Measurements from ENCODE around the gene E2F3.

The E2F3 gene

GRCh38 chr6:20479526-20479925 is 77.8 kb downstream of the E2F3 start:
- TF ChIP-seq ZNF791 (tag by site-specific recombination; IDR thresholded peaks at IDR 0.05) (no peak), KLF9 (tag by site-specific recombination; IDR thresholded peaks at IDR 0.05; ENCODE audit: low read depth) (no peak), ZNF184 (tag by site-specific recombination; IDR thresholded peaks at IDR 0.05) (no peak), ZBTB20 (tag by site-specific recombination; IDR thresholded peaks at IDR 0.05) (no peak), ZNF10 (tag by site-specific recombination; IDR thresholded peaks at IDR 0.05) (no peak), ZNF416 (tag by site-specific recombination; IDR thresholded peaks at IDR 0.05) (no peak), ZNF664 (tag by site-specific recombination; IDR thresholded peaks at IDR 0.05) (no peak), GLI4 (tag by site-specific recombination; IDR thresholded peaks at IDR 0.05) (no peak), MEIS1 (CRISPR knock-in tag; IDR thresholded peaks at IDR 0.05; ENCODE audit: borderline replicate concordance) (no peak), ZNF391 (tag by site-specific recombination; IDR thresholded peaks at IDR 0.05; ENCODE audit: borderline replicate concordance, low read depth) (no peak)
- no peaks in the 10 kb centered on the region for H3K9me3 ChIP-seq (ENCODE audit: control insufficient read depth, insufficient read depth, low read depth, low read length)
- H3K27ac ChIP-seq (ENCODE audit: extremely low read depth, low read depth, low read length), result no peak overlapping the region
- no peak overlapping the region for H3K4me3 ChIP-seq (ENCODE audit: low read depth, low read length)
- ChIA-PET CTCF (interaction anchor here (0.6 to 0.7 kb wide), 3 partner anchors 49 to 609 kb away, joined by 3 to 4 read pairs (median 4); no protein-coding TSS in a partner anchor), POLR2A (no interaction called here)
- peaks cover 23 to 66% of the 10 kb centered on the region in 2 experiments for H3K36me3 ChIP-seq (ENCODE audit: control insufficient read depth in 2 of 2, insufficient read depth in 1 of 2, low read length in 2 of 2)
- no peaks in the 10 kb centered on the region for H3K4me1 ChIP-seq (ENCODE audit: control insufficient read depth, insufficient read depth, low read length)

DNA sequence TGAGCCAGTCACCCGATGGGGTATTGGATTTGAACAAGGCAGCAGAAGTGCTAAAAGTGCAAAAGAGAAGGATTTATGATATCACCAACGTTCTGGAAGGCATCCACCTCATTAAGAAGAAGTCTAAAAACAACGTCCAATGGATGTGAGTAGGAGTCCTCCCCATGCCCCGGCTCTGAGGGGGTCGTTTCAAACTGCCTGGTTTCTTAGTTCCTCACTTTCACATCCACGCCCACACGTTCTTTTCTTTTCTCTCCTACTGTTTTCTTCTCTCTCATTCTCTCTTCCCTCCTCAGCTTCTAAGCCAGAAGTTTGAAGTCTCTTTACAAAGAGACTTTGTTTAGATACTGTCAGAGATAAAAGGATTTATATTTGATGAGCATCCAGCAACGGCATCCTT is 79.6 kb downstream of the E2F3 start:
- no peaks in the 10 kb centered on the region for H3K9me3 ChIP-seq (ENCODE audit: control insufficient read depth, insufficient read depth, low read depth, low read length)
- no peaks in the 10 kb centered on the region for H3K4me1 ChIP-seq (ENCODE audit: control insufficient read depth, insufficient read depth, low read length)
- H3K27ac ChIP-seq (ENCODE audit: extremely low read depth, low read depth, low read length), result no peak overlapping the region
- TF ChIP-seq PBX3 (CRISPR knock-in tag; IDR thresholded peaks at IDR 0.05) (no peak), ZFHX2 (tag by site-specific recombination; conservative IDR thresholded peaks at IDR 0.05) (peak; percentile 58; the same call in 1 of the 2 replicates), EGR2 (tag by site-specific recombination; IDR thresholded peaks at IDR 0.05; ENCODE audit: low read depth) (peak; percentile 66), ZNF776 (tag by site-specific recombination; IDR thresholded peaks at IDR 0.05; ENCODE audit: borderline replicate concordance) (no peak)
- peaks cover 33 to 78% of the 10 kb centered on the region in 2 experiments for H3K36me3 ChIP-seq (ENCODE audit: control insufficient read depth in 2 of 2, insufficient read depth in 1 of 2, low read length in 2 of 2)
- CTCF ChIA-PET, result no interaction called here
- POLR2A ChIA-PET, result no interaction called here
- H3K4me3 ChIP-seq (ENCODE audit: low read depth, low read length), result no peak overlapping the region

- TF ChIP-seq ZNF335 (tag by site-specific recombination; conservative IDR thresholded peaks at IDR 0.05), result no peak
- TF ChIP-seq ZFP37 (tag by site-specific recombination; IDR thresholded peaks at IDR 0.05), result no peak
- TF ChIP-seq ZIC2 (tag by site-specific recombination; IDR thresholded peaks at IDR 0.05), result no peak
- TF ChIP-seq ZNF626 (tag by site-specific recombination; IDR thresholded peaks at IDR 0.05), result no peak
- TF ChIP-seq, protein P1, sequence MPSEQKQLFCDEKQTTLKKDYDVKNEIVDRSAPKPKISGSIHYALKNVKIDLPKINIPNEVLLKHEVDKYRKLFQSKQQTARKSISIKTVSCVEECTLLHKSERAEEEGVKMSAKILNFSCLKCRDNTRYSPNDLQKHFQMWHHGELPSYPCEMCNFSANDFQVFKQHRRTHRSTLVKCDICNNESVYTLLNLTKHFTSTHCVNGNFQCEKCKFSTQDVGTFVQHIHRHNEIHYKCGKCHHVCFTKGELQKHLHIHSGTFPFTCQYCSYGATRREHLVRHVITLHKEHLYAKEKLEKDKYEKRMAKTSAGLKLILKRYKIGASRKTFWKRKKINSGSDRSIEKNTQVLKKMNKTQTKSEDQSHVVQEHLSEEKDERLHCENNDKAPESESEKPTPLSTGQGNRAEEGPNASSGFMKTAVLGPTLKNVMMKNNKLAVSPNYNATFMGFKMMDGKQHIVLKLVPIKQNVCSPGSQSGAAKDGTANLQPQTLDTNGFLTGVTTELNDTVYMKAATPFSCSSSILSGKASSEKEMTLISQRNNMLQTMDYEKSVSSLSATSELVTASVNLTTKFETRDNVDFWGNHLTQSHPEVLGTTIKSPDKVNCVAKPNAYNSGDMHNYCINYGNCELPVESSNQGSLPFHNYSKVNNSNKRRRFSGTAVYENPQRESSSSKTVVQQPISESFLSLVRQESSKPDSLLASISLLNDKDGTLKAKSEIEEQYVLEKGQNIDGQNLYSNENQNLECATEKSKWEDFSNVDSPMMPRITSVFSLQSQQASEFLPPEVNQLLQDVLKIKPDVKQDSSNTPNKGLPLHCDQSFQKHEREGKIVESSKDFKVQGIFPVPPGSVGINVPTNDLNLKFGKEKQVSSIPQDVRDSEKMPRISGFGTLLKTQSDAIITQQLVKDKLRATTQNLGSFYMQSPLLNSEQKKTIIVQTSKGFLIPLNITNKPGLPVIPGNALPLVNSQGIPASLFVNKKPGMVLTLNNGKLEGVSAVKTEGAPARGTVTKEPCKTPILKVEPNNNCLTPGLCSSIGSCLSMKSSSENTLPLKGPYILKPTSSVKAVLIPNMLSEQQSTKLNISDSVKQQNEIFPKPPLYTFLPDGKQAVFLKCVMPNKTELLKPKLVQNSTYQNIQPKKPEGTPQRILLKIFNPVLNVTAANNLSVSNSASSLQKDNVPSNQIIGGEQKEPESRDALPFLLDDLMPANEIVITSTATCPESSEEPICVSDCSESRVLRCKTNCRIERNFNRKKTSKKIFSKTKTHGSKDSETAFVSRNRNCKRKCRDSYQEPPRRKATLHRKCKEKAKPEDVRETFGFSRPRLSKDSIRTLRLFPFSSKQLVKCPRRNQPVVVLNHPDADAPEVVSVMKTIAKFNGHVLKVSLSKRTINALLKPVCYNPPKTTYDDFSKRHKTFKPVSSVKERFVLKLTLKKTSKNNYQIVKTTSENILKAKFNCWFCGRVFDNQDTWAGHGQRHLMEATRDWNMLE (tag by site-specific recombination; conservative IDR thresholded peaks at IDR 0.05; ENCODE audit: low read depth), result no peak
- no peak for TF ChIP-seq ZNF202 (tag by site-specific recombination; IDR thresholded peaks at IDR 0.05; ENCODE audit: borderline replicate concordance)
- TF ChIP-seq, protein P2, sequence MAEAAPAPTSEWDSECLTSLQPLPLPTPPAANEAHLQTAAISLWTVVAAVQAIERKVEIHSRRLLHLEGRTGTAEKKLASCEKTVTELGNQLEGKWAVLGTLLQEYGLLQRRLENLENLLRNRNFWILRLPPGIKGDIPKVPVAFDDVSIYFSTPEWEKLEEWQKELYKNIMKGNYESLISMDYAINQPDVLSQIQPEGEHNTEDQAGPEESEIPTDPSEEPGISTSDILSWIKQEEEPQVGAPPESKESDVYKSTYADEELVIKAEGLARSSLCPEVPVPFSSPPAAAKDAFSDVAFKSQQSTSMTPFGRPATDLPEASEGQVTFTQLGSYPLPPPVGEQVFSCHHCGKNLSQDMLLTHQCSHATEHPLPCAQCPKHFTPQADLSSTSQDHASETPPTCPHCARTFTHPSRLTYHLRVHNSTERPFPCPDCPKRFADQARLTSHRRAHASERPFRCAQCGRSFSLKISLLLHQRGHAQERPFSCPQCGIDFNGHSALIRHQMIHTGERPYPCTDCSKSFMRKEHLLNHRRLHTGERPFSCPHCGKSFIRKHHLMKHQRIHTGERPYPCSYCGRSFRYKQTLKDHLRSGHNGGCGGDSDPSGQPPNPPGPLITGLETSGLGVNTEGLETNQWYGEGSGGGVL (tag by site-specific recombination; IDR thresholded peaks at IDR 0.05), result no peak
- TF ChIP-seq ZNF843 (tag by site-specific recombination; IDR thresholded peaks at IDR 0.05), result no peak
- TF ChIP-seq ZNF529 (tag by site-specific recombination; IDR thresholded peaks at IDR 0.05; ENCODE audit: insufficient replicate concordance), result no peak
- TF ChIP-seq GLI2 (tag by site-specific recombination; IDR thresholded peaks at IDR 0.05; ENCODE audit: borderline replicate concordance, low read depth), result no peak
- no peak overlapping the region for H3K4me3 ChIP-seq (ENCODE audit: low read depth, low read length)
- no peak overlapping the region for H3K27ac ChIP-seq (ENCODE audit: extremely low read depth, low read depth, low read length)
- ChIA-PET CTCF (no interaction called here), POLR2A (no interaction called here)
- no peaks in the 10 kb centered on the region for H3K9me3 ChIP-seq (ENCODE audit: control insufficient read depth, insufficient read depth, low read depth, low read length)
- H3K36me3 ChIP-seq (ENCODE audit: control insufficient read depth in 2 of 2, insufficient read depth in 1 of 2, low read length in 2 of 2), result peaks cover 50 to 94% of the 10 kb centered on the region in 2 experiments
- H3K4me1 ChIP-seq (ENCODE audit: control insufficient read depth, insufficient read depth, low read length), result 0 out of 2 replicates have a peak, but pooled peaks cover 6% of the 10 kb centered on the region
Measured at GRCh38 chr6:20483887-20484497, 82.3 kb downstream of the E2F3 start.
